ENCODE results near the gene NFATC1. TPM values are rescaled to one million over a fixed set of nuclear protein-coding genes. Genes with fewer than 3 reads are reported as not detected.

Gene NFATC1
- total RNA-seq, 4 donors from 2014 or later: 13.1 to 21.3 (median 16.2) TPM

DNA sequence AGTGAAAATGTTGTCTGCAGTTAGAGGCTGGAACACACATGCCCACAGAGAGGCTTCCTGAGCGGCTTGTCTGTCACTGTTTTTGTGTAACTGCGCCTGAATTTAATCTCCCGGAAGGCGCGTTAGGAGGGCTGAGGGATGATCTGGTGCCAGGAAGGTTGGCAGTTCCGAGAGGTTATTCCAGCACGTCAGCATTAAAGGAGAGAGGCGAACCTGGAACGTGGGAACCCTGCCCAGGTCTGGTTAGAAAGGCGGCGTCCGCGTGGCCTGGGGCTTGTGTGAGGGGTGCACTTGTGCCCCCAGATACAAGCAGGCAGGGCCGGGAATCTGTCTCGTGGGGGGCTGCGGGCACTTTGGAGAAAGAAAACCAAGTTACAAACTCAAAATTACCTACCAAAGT, 75.3 kb downstream of the NFATC1 start:
- H3K4me1 ChIP-seq: no peaks in the 10 kb centered on the region
- ATAC-seq: no peak
- no peak overlapping the region for H3K27ac ChIP-seq
- no peaks in the 10 kb centered on the region for H3K27me3 ChIP-seq
- H3K36me3 ChIP-seq: peaks cover 0 to 78% of the 10 kb centered on the region in 2 donors
- no peak overlapping the region for H3K4me3 ChIP-seq
- 70% methylated on average over 6 of the region's 16 CpGs; no CpG with 5 or more reads in 1 of the 2 donors for WGBS, 2 donors (ENCODE audit: low coverage in 1 of 2)
- no peak for TF ChIP-seq POLR2A (IDR thresholded peaks at IDR 0.05)
- no peaks in the 10 kb centered on the region for H3K9me3 ChIP-seq

GRCh38 chr18:79471597-79471996, 75.9 kb downstream of the NFATC1 start:
- no peak overlapping the region for H3K4me3 ChIP-seq
- no peaks in the 10 kb centered on the region for H3K4me1 ChIP-seq
- peaks cover 0 to 78% of the 10 kb centered on the region in 2 donors for H3K36me3 ChIP-seq
- no peak overlapping the region for H3K27ac ChIP-seq
- no peak for TF ChIP-seq POLR2A (IDR thresholded peaks at IDR 0.05)
- no peak for TF ChIP-seq POLR2AphosphoS5 (IDR thresholded peaks at IDR 0.05)
- H3K27me3 ChIP-seq: no peaks in the 10 kb centered on the region
- 73% methylated on average over 9 of the region's 16 CpGs; no CpG with 5 or more reads in 1 of the 2 donors for WGBS, 2 donors (ENCODE audit: low coverage in 1 of 2)
- no peak for ATAC-seq
- no peaks in the 10 kb centered on the region for H3K9me3 ChIP-seq

DNA sequence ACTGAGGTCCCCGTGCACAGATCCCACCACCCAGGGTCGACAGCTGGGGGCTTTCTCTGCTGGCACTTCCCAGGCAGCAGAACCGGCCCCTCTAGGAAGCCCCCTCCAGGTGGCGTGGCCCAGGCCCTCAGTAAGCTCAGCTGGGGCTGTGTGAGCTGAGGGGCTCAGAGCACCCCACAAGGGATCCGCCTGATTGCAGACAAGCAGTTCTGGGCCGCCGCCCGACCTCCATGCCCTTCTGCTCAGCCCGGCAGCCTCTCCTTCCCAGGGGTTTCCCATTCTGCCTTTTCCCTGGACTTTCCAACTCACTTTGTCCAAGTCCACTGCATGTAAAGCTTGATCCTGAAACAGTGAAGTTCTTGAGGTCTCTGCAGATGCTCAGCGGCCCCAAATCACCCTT, 76.4 kb downstream of the NFATC1 start:
- no peak for ATAC-seq
- TF ChIP-seq EP300 (IDR thresholded peaks at IDR 0.05) (no peak), POLR2AphosphoS5 (IDR thresholded peaks at IDR 0.05) (no peak), POLR2A (IDR thresholded peaks at IDR 0.05) (no peak)
- TF ChIP-seq, protein P1, sequence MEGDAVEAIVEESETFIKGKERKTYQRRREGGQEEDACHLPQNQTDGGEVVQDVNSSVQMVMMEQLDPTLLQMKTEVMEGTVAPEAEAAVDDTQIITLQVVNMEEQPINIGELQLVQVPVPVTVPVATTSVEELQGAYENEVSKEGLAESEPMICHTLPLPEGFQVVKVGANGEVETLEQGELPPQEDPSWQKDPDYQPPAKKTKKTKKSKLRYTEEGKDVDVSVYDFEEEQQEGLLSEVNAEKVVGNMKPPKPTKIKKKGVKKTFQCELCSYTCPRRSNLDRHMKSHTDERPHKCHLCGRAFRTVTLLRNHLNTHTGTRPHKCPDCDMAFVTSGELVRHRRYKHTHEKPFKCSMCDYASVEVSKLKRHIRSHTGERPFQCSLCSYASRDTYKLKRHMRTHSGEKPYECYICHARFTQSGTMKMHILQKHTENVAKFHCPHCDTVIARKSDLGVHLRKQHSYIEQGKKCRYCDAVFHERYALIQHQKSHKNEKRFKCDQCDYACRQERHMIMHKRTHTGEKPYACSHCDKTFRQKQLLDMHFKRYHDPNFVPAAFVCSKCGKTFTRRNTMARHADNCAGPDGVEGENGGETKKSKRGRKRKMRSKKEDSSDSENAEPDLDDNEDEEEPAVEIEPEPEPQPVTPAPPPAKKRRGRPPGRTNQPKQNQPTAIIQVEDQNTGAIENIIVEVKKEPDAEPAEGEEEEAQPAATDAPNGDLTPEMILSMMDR (IDR thresholded peaks at IDR 0.05): no peak
- no peak overlapping the region for H3K27ac ChIP-seq
- peaks cover 0 to 78% of the 10 kb centered on the region in 2 donors for H3K36me3 ChIP-seq
- no peak overlapping the region for H3K4me3 ChIP-seq
- no peaks in the 10 kb centered on the region for H3K4me1 ChIP-seq
- 83% methylated on average over 2 of the region's 10 CpGs; no CpG with 5 or more reads in 1 of the 2 donors for WGBS, 2 donors (ENCODE audit: low coverage in 1 of 2)
- H3K27me3 ChIP-seq: no peaks in the 10 kb centered on the region
- H3K9me3 ChIP-seq: no peaks in the 10 kb centered on the region

DNA sequence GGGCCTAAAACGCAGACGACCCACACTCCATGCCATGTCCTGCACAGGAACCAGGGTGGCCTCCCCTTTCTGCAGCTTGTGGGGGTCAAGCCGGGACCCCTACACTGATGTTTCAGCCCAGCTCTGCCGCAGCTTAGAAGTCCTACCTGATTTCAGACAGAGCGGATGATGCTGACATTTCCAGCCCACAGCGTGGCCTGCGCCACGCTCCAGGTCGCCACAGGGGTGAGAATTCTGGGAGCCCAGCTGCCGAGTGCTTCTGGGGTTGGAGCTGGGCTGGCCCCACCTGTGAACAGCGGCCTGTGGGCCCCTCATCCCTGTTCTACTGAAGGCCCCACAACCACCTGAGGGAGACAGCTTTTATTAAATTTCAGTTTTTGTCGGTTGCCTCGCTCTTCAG, 77.2 kb downstream of the NFATC1 start:
- no peak overlapping the region for H3K4me3 ChIP-seq
- no peaks in the 10 kb centered on the region for H3K9me3 ChIP-seq
- ATAC-seq: no peak
- H3K27ac ChIP-seq: no peak overlapping the region
- H3K27me3 ChIP-seq: no peaks in the 10 kb centered on the region
- 90 to 91% methylated on average over 4 of the region's 13 CpGs for WGBS, 2 donors (ENCODE audit: low coverage in 1 of 2)
- no peak for TF ChIP-seq POLR2A (IDR thresholded peaks at IDR 0.05)
- TF ChIP-seq, protein P1 (IDR thresholded peaks at IDR 0.05): no peak
- no peak for TF ChIP-seq EP300 (IDR thresholded peaks at IDR 0.05)
- TF ChIP-seq POLR2AphosphoS5 (IDR thresholded peaks at IDR 0.05): no peak
- H3K4me1 ChIP-seq: no peaks in the 10 kb centered on the region
- peaks cover 0 to 76% of the 10 kb centered on the region in 2 donors for H3K36me3 ChIP-seq

DNA sequence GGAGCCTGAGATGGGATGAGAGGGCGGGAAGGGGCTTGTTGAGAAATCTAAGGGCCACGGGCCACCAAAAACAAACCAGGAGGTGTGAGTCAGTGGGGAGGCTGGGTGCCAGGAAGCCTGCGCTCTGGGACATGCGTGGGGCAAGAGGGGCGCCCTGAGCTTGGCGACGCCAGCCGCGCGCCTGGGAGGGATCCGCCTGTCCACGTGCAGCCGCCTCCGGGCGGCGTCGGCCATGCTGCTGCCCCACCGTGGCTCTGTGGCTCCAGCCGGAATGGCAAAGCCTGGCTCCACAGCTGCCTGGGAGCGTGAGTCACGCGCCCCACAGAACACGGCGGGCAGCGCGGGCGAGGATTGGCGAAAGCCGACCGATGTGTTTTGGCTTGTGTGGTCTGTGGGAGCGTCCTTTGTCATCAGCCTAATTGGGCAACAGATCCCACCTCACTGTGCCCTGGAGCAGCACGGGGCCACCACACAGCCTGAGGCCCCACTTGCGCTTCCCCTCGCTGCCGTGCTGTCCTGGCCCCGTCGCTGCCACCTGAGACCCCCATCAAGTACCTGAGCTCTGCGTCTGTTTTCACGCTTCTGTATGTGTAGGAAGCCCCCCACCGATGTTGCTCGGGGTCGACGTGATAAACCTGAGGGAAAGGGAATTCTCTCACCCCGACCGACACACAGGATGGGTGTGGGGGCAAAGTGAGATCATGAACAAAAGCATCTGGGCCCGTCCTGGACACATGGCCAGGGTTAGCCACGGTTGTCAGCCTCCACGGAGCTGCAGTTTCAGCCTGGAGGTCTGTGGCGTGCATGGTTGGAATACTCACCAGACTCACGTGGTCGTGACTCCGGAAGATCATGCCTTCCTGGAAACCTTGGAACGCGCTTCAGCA, 80.5 kb downstream of the NFATC1 start:
- no peak for ATAC-seq

More for the DNA sequence above, 80.5 kb downstream of the NFATC1 start:
- Histone ChIP-seq H3K27me3 (no peaks in the 10 kb centered on the region), H3K4me3 (no peak overlapping the region), H3K4me1 (no peaks in the 10 kb centered on the region), H3K27ac (no peak overlapping the region), H3K36me3 (peaks cover 0 to 78% of the 10 kb centered on the region in 2 donors), H3K9me3 (no peaks in the 10 kb centered on the region)
- WGBS, 2 donors (ENCODE audit: low coverage in 1 of 2): 85 to 98% methylated on average over 12 to 18 of the region's 54 CpGs
- TF ChIP-seq, protein P1 (IDR thresholded peaks at IDR 0.05): no peak
- no peak for TF ChIP-seq POLR2AphosphoS5 (IDR thresholded peaks at IDR 0.05)
